ENCODE data around the gene TNFSF15. TPM values are rescaled to one million over a fixed set of nuclear protein-coding genes. Genes with fewer than 3 reads are reported as not detected.
"Not testable (repeated sequence)": the region's sequence is repeated elsewhere in the genome, so short reads cannot be mapped to it uniquely, and the experiment has no call there.

Gene TNFSF15
- total RNA-seq, 1 donor from 2014 or later = 12.2 TPM

GRCh38 chr9:114738581-114739316 lies 67.1 kb downstream of the TNFSF15 start:
- TF ChIP-seq, protein P1, sequence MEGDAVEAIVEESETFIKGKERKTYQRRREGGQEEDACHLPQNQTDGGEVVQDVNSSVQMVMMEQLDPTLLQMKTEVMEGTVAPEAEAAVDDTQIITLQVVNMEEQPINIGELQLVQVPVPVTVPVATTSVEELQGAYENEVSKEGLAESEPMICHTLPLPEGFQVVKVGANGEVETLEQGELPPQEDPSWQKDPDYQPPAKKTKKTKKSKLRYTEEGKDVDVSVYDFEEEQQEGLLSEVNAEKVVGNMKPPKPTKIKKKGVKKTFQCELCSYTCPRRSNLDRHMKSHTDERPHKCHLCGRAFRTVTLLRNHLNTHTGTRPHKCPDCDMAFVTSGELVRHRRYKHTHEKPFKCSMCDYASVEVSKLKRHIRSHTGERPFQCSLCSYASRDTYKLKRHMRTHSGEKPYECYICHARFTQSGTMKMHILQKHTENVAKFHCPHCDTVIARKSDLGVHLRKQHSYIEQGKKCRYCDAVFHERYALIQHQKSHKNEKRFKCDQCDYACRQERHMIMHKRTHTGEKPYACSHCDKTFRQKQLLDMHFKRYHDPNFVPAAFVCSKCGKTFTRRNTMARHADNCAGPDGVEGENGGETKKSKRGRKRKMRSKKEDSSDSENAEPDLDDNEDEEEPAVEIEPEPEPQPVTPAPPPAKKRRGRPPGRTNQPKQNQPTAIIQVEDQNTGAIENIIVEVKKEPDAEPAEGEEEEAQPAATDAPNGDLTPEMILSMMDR (IDR thresholded peaks at IDR 0.05; ENCODE audit: unreplicated experiment) = peak; percentile 76
- Mint-ChIP-seq H3K9me3 (no peaks in the 10 kb centered on the region), H3K4me3 (no peak overlapping the region), H3K27me3 (ENCODE audit: low read depth) (no peaks in the 10 kb centered on the region), H3K36me3 (no peaks in the 10 kb centered on the region), H3K27ac (no peak overlapping the region), H3K4me1 (peaks cover 17% of the 10 kb centered on the region)
- peak in 1 of 2 experiments; percentile 67 for DNase-seq (ENCODE audit: low spot score in 2 of 2, unreplicated experiment in 2 of 2)

GRCh38 chr9:114737847-114738246 lies 68.0 kb downstream of the TNFSF15 start:
- no peak for DNase-seq (ENCODE audit: low spot score in 2 of 2, unreplicated experiment in 2 of 2)
- H3K4me1 Mint-ChIP-seq = peaks cover 17% of the 10 kb centered on the region
- no peak overlapping the region for H3K4me3 Mint-ChIP-seq
- TF ChIP-seq, protein P1 (IDR thresholded peaks at IDR 0.05; ENCODE audit: unreplicated experiment) = no peak
- H3K27me3 Mint-ChIP-seq (ENCODE audit: low read depth) = no peaks in the 10 kb centered on the region
- H3K27ac Mint-ChIP-seq = no peak overlapping the region
- no peaks in the 10 kb centered on the region for H3K9me3 Mint-ChIP-seq
- no peaks in the 10 kb centered on the region for H3K36me3 Mint-ChIP-seq

DNA sequence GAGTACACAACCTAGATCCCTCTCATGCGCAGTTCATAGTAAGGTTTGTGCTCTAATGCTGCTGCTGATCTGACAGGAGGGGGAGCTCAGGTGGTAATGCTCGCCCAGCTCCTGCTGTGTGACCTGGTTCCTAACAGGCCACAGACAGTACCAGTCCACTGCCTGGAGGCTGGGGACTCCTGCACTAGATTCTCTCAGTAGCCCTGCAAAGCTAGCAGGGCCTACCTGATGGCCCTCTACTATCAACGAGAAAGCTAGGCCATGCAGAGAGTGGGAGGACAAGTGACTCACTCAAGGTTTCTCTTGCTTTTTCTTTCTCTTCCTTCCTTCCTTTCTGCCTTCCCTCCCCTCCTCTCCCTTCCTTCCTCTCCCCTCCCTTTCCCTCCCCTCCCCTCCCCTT lies 68.7 kb downstream of the TNFSF15 start:
- Mint-ChIP-seq H3K9me3 (no peaks in the 10 kb centered on the region), H3K27me3 (ENCODE audit: low read depth) (no peaks in the 10 kb centered on the region), H3K4me3 (no peak overlapping the region), H3K27ac (no peak overlapping the region), H3K4me1 (peaks cover 17% of the 10 kb centered on the region), H3K36me3 (no peaks in the 10 kb centered on the region)
- no peak for DNase-seq (ENCODE audit: low spot score in 2 of 2, unreplicated experiment in 2 of 2)
- TF ChIP-seq, protein P1 (IDR thresholded peaks at IDR 0.05; ENCODE audit: unreplicated experiment) = no peak

DNA sequence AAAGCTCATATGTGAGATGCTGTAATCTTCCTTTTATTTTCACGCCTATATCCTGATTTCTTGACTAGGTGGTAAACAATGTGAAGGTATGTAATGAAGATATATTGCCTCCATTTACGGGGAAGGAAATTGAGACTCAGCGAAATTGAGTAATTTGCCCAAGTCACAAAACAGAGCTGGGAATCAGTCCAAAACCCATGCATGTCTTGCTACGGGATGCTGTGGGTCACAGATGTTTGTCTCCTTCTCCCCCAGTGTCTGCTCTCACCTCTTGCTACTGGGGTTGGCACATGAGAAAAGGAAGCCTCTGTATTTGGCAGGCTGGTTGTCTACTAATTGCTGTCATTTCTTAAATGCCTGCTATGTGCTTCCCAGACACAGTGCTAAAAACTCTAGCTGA lies 70.1 kb downstream of the TNFSF15 start:
- Mint-ChIP-seq H3K4me1 (peaks cover 17% of the 10 kb centered on the region), H3K9me3 (no peaks in the 10 kb centered on the region), H3K27me3 (ENCODE audit: low read depth) (no peaks in the 10 kb centered on the region), H3K4me3 (no peak overlapping the region), H3K27ac (peak overlapping the region; percentile 78), H3K36me3 (no peaks in the 10 kb centered on the region)
- no peak for DNase-seq (ENCODE audit: low spot score in 2 of 2, unreplicated experiment in 2 of 2)
- TF ChIP-seq, protein P1 (IDR thresholded peaks at IDR 0.05; ENCODE audit: unreplicated experiment) = no peak

DNA sequence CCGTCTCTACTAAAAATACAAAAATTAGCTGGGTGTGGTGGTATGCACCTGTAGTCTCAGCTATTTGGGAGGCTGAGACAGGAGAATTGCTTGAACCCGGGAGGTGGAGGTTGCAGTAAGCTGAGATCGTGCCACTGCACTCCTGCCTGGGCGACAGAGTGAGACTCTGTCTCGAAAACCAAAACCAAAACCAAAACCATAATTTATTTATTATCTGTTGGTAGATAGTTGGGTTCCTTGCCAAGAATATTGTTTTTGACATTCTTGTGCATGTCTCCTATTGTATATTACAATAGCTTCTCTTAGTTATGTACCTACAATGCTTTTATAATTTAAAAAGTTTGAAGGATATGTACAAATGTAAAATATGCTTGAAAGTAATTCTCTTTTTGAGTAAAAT lies 70.7 kb downstream of the TNFSF15 start:
- not testable (repeated sequence) for H3K4me3 Mint-ChIP-seq; H3K27ac Mint-ChIP-seq; H3K27me3 Mint-ChIP-seq (ENCODE audit: low read depth); H3K9me3 Mint-ChIP-seq; DNase-seq (ENCODE audit: low spot score in 2 of 2, unreplicated experiment in 2 of 2); H3K36me3 Mint-ChIP-seq
- peaks cover 17% of the 10 kb centered on the region for H3K4me1 Mint-ChIP-seq

Other genes with a start within 250 kb of the TNFSF15 start
- gene ATP6V1G1, start 218.3 kb downstream of the TNFSF15 start, total RNA-seq = 107 to 115 TPM (median 107 TPM) in 3 replicates
- gene TMEM268, start 194.7 kb downstream of the TNFSF15 start, total RNA-seq = 14.3 to 15.6 TPM (median 15.3 TPM) in 3 replicates
- not detected in 3 replicates for gene TEX53, start 148.2 kb downstream of the TNFSF15 start, total RNA-seq
- not detected in 3 replicates for gene TEX48, start 123.8 kb downstream of the TNFSF15 start, total RNA-seq
- gene TNFSF8, start 124.6 kb upstream of the TNFSF15 start, total RNA-seq = not detected in 3 replicates